Measurements from ENCODE around the gene ZNF462. TPM values are rescaled to one million over a fixed set of nuclear protein-coding genes. Genes with fewer than 3 reads are reported as not detected.

The ZNF462 gene
- polyA plus RNA-seq, 3 donors, result not detected

DNA sequence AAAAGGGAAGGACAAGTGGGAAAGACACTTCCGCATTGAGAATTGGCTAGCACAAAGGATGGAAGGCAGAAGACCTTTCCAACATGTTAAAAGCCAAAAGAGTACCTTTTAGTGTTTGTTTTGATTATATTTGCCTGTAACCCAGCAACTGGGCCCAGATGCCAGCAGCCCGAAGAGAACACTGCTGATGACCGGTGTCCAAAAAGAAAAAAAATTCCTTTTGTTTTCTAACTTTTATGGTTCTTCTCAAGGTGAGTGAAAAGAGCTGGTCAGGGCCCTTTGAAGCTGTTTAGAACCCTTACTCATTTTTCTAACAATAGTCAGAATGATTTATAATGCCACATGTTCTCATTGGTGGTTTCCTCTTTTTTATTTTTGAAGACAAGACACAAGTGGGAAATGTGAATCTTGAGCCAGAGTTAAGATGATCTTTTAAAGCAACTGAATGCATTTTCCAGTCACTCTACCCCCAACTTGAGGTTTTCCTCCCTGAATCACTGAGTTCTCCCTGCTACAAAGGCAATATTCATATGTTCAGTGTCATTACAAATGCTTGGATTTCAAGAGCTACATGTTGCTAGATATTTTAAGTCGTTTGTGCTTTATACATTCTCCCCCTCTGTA, 32.3 kb upstream of the ZNF462 start:
- H3K4me3 ChIP-seq (replicated peaks in 1 of 3; ENCODE audit: low read depth in 2 of 3, low read length in 3 of 3), result no peak overlapping the region
- peaks cover 1 to 12% (median 3%) of the 10 kb centered on the region in 7 donors for H3K9me3 Mint-ChIP-seq
- no peaks in the 10 kb centered on the region for H3K4me1 ChIP-seq (ENCODE audit: control insufficient read depth in 1 of 2, insufficient read depth in 2 of 2, low read length in 2 of 2)
- DNase-seq, result no peak
- H3K27me3 ChIP-seq (ENCODE audit: control insufficient read depth in 2 of 2, insufficient read depth in 2 of 2, low read length in 2 of 2), result no peaks in the 10 kb centered on the region
- H3K36me3 ChIP-seq (replicated peaks in 1 of 2; ENCODE audit: control insufficient read depth in 1 of 2, insufficient read depth in 2 of 2, low read length in 2 of 2), result no peaks in the 10 kb centered on the region
- intact Hi-C loops (cut with micrococcal nuclease), result no loop called here
- H3K4me2 ChIP-seq (replicated peaks; ENCODE audit: extremely low read depth, low read length, poor library complexity, severe bottlenecking), result no peak overlapping the region
- WGBS (ENCODE audit: insufficient coverage), result no CpG with 5 or more reads among the region's 4 CpGs
- no peak overlapping the region for H3K4me3 Mint-ChIP-seq
- H3K36me3 Mint-ChIP-seq, result no peaks in the 10 kb centered on the region
- H2AFZ ChIP-seq (ENCODE audit: insufficient read depth, low read depth, low read length, poor library complexity, severe bottlenecking), result no peak overlapping the region
- H3K9me3 ChIP-seq (replicated peaks in 1 of 2; ENCODE audit: control insufficient read depth in 1 of 2, insufficient read depth in 1 of 2, low read length in 2 of 2), result no peaks in the 10 kb centered on the region
- TF ChIP-seq, protein P1, sequence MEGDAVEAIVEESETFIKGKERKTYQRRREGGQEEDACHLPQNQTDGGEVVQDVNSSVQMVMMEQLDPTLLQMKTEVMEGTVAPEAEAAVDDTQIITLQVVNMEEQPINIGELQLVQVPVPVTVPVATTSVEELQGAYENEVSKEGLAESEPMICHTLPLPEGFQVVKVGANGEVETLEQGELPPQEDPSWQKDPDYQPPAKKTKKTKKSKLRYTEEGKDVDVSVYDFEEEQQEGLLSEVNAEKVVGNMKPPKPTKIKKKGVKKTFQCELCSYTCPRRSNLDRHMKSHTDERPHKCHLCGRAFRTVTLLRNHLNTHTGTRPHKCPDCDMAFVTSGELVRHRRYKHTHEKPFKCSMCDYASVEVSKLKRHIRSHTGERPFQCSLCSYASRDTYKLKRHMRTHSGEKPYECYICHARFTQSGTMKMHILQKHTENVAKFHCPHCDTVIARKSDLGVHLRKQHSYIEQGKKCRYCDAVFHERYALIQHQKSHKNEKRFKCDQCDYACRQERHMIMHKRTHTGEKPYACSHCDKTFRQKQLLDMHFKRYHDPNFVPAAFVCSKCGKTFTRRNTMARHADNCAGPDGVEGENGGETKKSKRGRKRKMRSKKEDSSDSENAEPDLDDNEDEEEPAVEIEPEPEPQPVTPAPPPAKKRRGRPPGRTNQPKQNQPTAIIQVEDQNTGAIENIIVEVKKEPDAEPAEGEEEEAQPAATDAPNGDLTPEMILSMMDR (IDR thresholded peaks at IDR 0.05), result no peak
- no peaks in the 10 kb centered on the region for H4K20me1 ChIP-seq (ENCODE audit: insufficient read depth, low read length)
- no peak overlapping the region for H3K27ac Mint-ChIP-seq
- no peaks in the 10 kb centered on the region for H3K4me1 Mint-ChIP-seq
- peaks cover 0 to 6% (median 0%) of the 10 kb centered on the region in 3 donors for H3K27me3 Mint-ChIP-seq (ENCODE audit: low read depth in 3 of 3)
- H3K27ac ChIP-seq (ENCODE audit: low read depth in 1 of 2, low read length in 2 of 2), result no peak overlapping the region
- H3K9ac ChIP-seq (ENCODE audit: insufficient read depth, low read length, poor library complexity, severe bottlenecking), result no peak overlapping the region
- no peaks in the 10 kb centered on the region for H3K79me2 ChIP-seq (ENCODE audit: insufficient read depth, low read length)

DNA sequence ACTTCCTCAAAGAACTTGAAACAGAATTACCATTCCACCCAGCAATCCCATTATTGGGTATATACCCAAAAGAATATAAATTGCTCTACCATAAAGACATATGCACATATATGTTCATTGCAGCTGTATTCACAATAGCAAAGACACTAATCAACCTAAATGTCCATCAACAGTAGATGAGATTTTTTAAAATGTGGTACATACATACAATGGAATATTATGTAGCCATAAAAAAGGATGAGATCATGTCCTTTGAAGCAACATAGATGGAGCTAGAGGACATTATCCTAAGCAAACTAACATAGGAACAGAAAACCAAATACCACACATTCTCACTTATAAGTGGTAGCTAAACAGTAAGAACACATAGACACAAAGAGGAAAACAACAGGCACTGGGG, 28.1 kb upstream of the ZNF462 start:
- Histone ChIP-seq H2AFZ (ENCODE audit: insufficient read depth, low read depth, low read length, poor library complexity, severe bottlenecking) (no peak overlapping the region), H3K27ac (ENCODE audit: low read depth in 1 of 2, low read length in 2 of 2) (no peak overlapping the region), H3K4me3 (replicated peaks in 1 of 3; ENCODE audit: low read depth in 2 of 3, low read length in 3 of 3) (no peak overlapping the region), H3K27me3 (ENCODE audit: control insufficient read depth in 2 of 2, insufficient read depth in 2 of 2, low read length in 2 of 2) (no peaks in the 10 kb centered on the region), H3K4me1 (ENCODE audit: control insufficient read depth in 1 of 2, insufficient read depth in 2 of 2, low read length in 2 of 2) (no peaks in the 10 kb centered on the region), H3K4me2 (replicated peaks; ENCODE audit: extremely low read depth, low read length, poor library complexity, severe bottlenecking) (no peak overlapping the region), H3K36me3 (replicated peaks in 1 of 2; ENCODE audit: control insufficient read depth in 1 of 2, insufficient read depth in 2 of 2, low read length in 2 of 2) (no peaks in the 10 kb centered on the region), H3K9ac (ENCODE audit: insufficient read depth, low read length, poor library complexity, severe bottlenecking) (no peak overlapping the region), H3K9me3 (replicated peaks in 1 of 2; ENCODE audit: control insufficient read depth in 1 of 2, insufficient read depth in 1 of 2, low read length in 2 of 2) (no peaks in the 10 kb centered on the region), H3K79me2 (ENCODE audit: insufficient read depth, low read length) (no peaks in the 10 kb centered on the region), H4K20me1 (ENCODE audit: insufficient read depth, low read length) (no peaks in the 10 kb centered on the region)
- Mint-ChIP-seq H3K27ac (no peak overlapping the region), H3K36me3 (no peaks in the 10 kb centered on the region), H3K9me3 (peaks cover 0 to 11% (median 4%) of the 10 kb centered on the region in 7 donors), H3K4me3 (no peak overlapping the region), H3K27me3 (ENCODE audit: low read depth in 3 of 3) (peaks cover 0 to 3% (median 0%) of the 10 kb centered on the region in 3 donors), H3K4me1 (no peaks in the 10 kb centered on the region)
- DNase-seq, result no peak
- TF ChIP-seq, protein P1 (IDR thresholded peaks at IDR 0.05), result no peak
- intact Hi-C loops (cut with micrococcal nuclease), result no loop called here
